GM21528 (cell line): ENCODE data around the gene PRDM15.
A peak's percentile ranks its signal among the peaks of the same experiment; 100 is the strongest.

Experiments
- ATAC-seq: cut with Tn5 transposase; IDR thresholded peaks from one replicate; pipeline ENCODE4 v1.9.1; 2021; ENCODE audit warnings: mild to moderate bottlenecking, moderate library complexity; ENCODE audit not compliant: unreplicated experiment, low FRiP score

The PRDM15 gene

DNA sequence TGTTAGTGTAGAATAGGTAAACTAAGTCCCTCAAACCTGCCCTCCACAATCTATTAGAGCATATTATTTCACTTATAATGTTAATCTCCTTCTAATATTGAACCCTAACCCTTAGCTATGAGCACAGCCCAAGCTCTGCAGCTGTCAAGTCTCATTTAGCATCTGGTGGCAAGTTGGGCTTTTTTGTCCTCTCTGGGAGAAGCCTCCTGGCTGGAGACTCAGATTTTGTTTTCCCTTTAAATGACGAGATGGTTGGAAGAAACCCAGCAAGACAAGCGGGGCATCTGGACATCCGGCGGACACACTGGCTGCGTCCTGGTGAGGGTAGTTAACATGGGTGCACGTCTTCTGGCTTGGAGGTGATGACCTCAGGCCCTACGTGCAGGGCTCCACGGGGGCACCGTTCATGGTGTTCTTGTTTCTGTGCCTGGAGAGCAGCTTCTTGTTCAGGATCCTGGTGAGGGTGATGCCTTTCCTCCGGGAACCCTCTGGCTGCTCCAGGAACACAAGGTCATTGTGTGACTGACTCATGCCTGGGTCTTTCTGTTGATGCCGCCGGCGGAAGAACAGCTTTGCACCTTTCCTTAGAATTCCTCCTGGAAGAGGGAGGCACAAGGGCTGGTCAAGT, 9.7 kb upstream of the PRDM15 start:
- ATAC-seq, result no peak

DNA sequence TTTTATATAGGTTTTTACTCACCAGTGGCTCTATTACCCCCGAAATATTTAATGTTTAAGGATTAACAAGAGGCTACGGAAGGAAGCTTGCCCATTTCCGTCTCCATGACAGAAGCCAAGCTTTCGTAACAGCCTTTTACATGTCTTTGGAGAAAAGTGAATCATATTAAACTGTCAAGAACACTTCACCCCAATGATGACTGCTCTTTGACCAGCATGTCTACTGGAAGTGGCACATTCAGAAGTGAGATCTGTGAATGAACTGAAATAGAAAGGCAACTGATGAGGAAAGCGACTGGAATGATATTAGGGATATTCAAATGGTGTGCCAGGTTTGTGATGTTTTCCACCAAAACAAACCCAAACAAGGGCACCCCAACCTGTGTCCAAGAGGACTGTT, 8.5 kb upstream of the PRDM15 start:
- ATAC-seq, result no peak

DNA sequence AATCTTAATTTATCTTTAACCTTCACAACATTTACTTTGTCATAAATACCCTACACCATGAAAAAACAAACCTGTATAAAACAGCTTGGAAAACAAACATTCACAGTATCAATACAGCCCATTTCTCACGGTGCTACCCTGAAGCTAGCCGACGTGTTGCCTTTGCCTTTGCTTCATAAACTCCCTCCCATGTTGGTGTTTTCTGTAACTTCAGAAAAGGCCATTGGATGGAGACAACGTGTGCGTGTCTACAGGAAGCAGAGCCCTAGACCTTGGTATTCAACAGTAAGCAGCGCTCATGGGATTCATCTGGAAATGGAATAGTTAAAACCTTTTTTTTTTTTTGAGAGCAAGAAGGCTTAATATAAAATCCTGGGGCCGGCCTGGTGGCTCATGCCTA, 7.2 kb upstream of the PRDM15 start:
- ATAC-seq, result no peak

DNA sequence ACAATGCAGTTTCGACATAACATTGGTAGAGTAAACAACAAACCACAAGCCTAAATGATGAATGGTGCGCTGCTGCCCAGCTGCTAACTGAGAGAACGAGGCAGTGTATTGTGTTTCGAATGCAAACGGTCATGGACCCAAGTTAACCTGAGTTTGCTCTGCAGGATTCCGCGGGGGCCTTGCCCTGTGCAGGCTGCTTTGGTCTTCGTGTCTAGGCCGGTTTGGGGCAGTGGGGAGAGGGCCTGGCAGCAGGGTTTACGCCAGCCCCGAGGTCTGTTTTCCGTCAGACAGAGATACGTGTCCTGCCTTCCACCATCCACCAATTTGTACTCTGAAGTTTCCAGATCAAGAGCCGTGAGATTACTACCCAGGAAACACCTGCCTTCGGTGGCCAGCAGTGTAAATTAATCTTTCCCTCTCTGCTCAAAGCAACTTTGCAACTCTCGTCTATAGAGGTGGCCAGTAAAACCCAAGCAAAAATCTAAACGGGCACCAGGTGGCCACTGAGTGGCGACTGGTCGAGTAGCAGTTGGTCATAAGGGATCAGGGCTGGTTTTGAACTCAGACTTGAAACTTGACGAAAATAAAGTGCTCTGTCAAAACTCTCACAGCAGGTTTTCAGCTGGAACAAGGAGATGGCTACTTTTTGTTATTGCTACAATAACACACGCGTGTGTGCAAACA, 6.3 kb upstream of the PRDM15 start:
- ATAC-seq, result no peak

DNA sequence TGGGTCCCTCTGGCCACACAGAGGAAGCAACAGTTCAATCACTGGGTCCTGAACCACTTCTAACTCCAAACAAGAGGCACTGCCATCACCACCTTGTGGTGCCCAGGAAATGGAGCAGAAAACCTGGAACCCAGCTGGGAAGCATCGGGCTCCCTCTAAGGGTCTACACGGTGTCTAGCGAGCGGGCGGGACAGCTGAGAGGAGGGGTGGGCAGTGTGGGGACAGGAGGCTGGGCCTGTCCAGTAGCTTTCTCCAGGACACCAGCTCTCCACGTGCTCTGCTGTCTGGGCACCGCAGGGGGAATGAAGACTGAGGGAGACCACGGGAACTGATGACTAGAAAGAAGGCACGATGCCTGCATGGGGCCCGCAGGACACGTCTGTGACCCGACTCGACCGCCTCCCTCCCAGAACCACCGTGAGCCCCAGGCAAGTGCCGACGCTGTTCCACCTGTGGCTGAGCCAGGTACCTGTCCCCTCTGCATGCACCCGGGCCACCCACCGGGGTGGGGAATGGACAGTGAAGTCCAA, 5.4 kb upstream of the PRDM15 start:
- no peak for ATAC-seq

DNA sequence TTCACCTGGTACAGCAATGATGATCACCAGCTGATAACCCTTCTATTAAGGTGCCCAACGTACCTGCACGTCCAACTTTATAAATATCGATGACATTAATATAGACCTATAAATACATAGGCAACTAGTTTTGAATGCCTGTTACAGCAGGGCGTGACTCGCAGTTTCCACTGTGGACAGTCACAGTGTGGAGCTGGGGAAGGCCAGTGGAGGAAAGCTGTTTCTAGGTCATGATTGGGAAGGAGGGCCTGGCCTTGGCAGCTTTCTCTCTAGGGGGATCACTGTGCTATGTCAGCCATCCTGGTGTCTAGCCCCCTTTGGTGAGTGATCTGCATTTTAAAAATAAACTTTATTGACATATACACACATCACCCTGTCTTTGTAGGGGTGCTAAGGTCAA, 4.4 kb upstream of the PRDM15 start:
- no peak for ATAC-seq

DNA sequence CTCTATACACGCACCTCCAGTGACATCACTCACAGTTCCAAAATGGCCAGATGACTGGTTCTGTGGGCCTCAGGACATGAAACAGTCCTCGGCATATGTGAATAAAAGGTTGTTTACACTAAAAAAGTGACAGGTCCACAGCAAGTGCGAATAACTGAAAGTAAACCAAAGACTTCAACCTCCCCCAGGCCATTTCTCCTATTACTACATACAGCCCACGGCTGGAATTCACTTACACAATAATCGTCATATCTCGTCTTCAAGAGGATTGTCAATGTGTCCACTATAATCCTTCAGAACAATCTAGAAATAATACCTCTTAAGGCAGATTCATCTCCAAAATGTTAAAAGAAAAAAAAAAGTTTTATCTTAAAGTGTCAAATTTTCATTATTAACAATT, 1.9 kb upstream of the PRDM15 start:
- no peak for ATAC-seq

DNA sequence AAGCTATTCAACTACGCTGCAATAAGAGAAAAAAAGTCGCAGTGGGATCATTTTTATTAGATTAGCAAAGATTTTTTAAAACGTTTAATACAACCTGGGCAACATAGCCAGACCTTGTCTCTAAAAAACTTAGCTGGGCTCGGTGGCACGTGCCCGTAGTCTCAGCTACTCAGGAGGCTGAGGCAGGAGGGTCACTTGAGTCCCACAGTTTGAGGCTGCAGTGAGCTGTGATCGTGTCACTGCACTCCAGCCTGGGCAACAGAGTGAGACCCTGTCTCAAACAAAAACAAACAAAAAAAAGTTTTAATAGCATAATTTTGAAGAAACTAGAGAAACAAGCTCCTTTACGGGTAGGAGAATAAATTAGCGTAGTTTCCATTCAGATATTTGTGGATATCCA, 1.0 kb upstream of the PRDM15 start:
- ATAC-seq, result no peak

DNA sequence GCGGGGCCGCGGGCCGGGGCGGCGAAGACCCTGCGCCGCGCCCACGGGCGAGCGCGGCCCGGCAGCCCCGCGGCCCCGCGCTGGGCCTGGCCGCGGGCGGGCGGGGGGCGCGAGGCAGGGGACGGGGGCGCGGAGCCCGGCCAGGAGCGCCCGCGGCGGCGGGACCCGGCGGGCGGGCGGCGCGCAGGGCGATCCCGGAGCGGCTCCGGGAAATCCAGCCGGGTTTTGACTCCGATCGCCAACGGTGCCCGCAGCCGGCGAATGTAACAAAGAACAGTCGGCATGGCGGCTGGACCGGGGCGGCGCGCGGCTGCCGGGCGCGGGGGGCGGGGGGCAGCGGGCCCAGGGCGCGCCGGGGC, 334 bp downstream of the PRDM15 start:
- peak; percentile 47 for ATAC-seq

DNA sequence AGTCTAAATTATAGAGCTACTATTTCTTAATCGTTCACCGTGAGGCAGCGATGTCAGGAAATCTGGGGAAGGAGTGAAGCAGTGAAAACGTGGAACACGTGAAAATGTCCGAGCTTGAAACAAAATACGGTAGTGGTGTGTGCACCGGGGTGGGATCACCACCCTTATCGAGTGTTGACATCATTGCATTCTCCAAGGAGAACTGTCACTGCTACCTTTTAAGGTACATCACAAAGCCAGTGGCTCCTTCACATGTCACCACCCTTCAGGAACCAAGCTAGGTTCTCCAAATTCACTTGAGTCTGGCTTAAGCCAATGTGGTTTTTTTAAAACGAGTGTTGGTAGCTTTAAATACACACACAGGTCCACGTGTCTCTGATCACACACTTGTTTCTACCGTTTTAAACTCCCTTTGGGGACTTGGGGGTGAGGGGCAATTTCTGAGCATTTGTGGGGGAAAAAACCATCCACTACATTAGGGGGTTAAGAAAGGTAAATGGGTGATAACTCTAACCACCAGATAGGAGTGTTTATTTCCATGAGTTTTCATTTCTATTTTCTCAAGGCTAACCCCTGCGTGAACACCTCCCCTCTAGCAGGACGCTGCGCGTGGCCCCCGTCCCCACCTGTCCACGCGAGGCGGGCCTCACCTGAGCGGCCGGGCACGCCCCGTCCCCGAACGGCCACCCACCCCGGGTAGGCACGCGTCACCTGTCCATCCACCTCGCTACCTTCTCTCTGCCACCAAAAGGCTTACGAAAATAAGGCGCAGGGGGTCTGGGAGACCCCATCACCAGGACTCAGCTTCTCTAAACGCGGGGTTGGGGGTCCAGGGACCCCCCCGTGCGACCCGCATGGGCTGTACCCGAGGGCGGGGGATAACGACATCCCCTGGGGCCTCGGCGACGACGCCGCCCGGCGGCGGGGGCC, 978 bp downstream of the PRDM15 start:
- ATAC-seq, result peak; percentile 40

DNA sequence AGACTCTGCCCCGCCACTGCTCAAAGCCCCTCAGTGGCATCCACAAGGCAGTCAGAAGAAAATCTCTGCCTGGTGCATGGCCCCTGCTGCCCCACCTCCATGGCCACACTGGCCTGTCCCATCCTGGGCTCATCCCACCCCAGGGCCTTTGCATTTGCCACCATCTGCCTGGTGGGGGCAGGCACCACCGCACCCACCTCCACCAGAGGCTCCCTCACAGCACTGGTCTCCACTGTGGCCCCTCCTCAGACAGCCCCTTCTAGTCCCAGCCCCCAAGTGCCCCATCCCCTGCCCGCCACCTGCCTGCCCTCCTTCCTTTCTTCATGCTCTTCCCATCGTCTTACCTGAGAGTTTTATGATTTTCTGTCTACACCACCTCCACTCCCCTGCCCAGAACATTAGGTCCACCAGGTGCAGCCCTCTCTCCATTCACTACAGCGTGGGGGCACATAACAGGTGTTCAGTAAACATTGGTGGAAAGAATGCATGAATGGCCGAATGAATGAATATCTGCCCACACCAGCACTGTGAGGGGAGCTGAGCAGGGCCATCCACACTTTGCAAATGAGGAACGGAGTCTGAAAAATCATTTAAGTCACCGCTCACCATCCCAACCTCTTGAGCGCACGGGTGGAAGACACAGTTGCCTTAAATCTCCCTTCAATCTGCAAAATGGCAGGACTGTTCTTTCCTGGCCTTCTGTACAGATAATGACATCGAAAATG, 2.1 kb downstream of the PRDM15 start:
- no peak for ATAC-seq

DNA sequence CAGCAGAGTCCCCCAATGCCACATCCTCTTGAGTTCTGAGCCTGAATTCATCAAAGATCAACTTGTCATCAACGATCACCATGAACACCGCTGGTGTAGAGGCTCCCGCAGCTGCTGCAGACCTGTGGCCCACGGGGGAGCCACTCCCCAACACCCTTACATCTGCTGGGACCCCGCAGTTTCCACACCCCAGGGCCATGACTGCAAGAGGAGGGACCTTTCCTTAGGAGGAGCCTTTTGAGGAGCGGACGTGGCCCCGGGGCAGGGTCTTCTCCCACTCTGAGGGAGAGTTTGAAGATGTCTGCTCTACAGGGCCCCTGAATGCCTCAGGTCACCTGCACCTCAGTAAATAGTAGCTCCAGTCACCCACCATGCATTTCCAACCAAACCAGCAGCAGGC, 2.7 kb downstream of the PRDM15 start:
- ATAC-seq, result no peak

DNA sequence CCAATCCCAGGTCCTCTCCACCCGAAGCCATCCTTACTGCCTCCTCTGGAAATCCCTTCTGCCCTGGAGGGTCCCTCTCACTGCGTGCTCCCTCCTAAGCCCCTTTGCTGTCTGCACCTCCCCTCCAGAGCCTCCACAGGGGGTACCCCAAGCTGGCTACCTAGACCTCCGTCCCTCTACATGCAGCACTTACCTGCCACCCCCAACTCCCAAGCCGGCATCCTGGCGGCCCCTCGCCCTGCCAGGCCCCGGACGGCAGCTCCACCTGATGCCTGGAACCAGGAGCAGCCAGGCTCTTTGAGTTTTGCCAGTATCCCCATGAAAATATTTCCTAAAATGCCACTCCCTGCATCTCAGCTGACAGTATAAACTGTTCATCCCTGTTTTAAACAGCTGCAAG, 4.1 kb downstream of the PRDM15 start:
- ATAC-seq, result no peak

DNA sequence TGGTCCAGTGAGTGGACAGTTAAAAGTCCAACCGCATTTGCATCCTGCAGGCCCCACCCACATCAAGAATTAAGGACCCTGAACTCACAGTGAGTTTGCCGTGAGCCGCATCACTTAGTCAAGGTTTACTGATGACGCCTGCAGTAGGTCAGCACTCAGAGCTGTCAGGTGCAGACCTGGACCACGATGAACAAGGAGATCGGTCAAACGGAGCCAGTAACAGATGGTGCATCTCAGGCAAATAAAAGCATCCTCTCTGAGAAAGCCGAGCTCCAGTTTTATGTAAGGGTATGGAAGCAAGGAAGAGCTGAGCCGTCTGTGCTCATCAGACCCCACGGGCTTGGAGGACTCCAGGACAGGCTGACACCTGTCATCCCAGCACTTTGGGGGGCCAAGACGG, 4.5 kb downstream of the PRDM15 start:
- no peak for ATAC-seq

DNA sequence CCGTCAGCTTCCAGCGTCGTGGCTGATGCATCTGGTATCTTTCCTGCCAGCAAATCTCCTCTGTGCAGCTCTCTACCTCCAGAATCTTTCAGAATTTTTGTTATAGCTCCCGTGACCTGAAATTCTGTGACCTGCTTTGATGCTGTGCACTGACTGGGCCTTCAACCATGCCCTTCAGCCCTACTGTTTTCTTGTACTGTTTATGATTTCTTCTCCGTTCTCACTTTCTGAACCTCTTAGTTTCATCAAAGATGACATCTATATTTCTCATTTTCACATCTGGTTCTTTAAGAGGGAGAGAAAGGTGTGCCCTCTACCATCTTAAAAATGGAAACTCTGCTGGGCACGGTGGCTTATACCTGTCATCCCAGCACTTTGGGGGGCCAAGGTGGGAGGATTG, 5.7 kb downstream of the PRDM15 start:
- no peak for ATAC-seq

DNA sequence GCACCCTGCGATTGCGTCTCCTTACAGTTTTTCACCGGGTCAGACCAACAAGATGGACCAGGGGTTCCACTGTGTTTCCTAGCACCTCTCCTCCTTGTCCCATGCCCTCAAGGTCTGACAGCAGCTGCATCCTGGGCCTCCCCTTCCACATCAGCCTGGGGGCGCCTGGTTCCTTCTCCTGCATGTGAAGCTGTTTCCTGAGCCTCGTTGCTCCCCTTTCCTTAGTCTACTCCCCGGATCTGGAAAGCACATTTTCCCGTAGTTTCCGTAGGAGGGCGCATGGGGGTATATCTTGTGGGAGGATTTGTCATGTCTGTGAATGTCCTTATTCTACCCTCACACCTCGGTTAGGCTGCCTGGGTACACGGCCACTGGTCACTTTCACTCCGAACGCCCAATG, 6.1 kb downstream of the PRDM15 start:
- no peak for ATAC-seq

DNA sequence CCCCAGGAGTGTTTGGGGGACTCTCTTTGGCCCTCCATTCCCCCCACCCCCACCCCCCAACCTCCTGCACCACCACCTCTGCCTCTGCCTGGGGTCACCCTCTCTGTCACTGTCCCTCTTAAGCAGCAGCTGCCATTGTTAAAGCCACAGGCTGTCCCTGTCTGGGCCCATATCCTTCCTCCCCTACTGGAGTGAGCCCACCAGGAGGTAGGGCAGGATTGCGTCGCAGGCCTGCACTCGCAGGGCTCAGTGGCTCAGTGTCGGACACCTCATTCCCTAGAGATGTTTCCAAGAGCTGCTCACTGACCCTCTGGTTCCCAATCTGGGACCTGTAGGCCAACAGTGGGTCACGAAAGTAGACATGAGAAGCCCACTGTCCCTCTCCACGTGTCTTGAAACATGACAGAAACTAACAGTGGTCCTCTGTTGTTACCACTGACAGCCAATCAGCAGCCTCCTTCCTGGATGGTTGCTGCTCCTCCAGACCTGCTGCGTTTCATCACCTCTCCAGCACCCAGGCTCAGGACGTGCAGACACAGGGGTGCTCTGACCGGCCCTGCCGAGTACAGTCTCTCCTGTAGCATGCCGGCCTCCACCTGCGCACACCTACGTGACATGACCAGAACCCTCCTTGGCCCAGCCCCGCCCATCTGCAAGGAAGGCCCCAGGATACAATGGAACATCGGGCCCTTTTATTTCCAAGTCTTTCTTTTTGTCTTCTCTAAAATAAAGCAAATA, 7.7 kb downstream of the PRDM15 start:
- no peak for ATAC-seq

DNA sequence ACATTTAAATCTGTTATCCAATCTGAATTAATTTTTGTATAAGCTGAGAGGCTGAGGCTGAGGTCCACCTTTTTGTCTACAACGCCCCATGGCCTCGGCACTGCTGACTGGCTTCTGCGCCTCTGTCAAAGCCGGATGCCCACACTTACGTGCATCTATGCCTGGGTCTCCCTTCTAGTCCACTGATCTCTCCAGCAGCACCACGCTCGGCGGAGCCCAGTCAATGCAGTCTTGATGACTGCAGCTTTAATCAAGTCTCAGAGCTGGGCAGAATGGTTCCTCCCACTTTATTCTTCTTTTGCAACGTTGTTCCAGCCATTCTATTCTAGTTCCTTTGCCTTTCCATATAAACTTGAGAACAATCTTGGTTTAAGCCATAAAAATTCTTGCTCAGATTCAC, 9.4 kb downstream of the PRDM15 start:
- ATAC-seq, result no peak

DNA sequence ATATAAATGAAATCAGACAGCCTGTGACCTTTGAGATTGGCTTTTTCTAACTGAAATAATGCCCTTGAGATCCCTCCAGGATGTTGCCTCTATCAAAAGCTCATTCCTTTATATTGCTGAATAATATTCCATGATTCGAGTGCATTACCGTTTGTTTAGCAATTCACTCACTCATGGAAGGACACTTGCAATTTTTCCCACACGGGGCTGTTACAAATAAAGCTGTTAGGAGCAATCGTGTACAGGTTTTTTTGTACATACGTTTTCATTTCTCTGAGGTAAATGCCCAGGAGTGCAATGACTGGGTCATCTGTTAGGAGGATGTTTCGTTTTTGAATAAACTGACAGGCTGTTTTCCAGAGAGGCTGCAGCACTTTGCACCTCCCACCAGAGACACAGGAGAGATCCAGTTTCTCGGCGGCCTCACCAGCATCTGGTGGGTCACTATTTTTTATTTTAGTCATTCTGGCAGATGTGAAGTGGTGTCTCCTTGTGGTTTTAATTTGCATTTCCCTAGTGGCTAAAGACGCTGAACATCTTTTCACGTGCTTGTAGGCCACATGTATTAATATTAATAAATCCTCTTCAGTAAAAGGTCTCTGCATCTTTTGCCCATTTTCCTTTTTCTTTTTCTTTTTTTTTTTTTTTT, 11.0 kb downstream of the PRDM15 start:
- ATAC-seq, result peak; percentile 42

DNA sequence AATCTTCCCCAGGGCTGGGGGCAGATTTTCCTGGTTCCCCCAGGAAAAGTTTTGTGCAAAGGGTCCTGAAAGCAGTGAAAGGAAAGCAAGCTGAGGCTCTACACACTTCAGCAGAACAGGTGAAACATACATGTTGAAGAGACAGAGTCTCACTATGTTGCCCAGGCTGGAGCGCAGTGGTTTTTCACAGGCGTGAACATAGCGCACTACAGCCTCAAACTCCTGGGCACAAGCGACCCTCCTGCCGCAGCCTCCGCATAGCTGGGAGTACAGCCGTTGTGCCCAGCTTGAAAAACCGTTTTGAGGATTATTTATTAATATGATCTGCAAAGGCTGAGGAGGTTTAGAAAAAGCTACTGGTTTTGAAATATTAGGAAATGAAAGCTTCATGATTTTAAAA, 11.8 kb downstream of the PRDM15 start:
- ATAC-seq, result no peak
